Esophagus squamous epithelium (tissue), 5 donors: ENCODE results near the gene ABR. TPM values are rescaled to one million over a fixed set of nuclear protein-coding genes. Genes with fewer than 3 reads are reported as not detected.

Source experiments
- DNase-seq: peaks from one replicate; lab custom pipeline; 2025; lab: John Stamatoyannopoulos, UW
- H3K27ac ChIP-seq, 4 donors: fragments of 200-600 bp; sonication (generic); one replicate each; pipeline ENCODE4 v1.5.1; 2016 to 2019; ENCODE audit warnings: mild to moderate bottlenecking in 1 of 4
- H3K27me3 ChIP-seq, 4 donors: fragments of 200-600 bp; sonication (generic); 1 replicate in 3 of 4; 2 replicates in 1 of 4; pipeline versions ENCODE4 v1.5.1 to v1.6.0; 2017 to 2021; ENCODE audit warnings: antibody characterized with exemption in 1 of 4
- H3K36me3 ChIP-seq, 3 donors: fragments of 200-600 bp; sonication (generic); one replicate each; pipeline ENCODE4 v1.5.1; 2016 to 2019
- H3K4me1 ChIP-seq, 3 donors: fragments of 200-600 bp; sonication (generic); one replicate each; pipeline ENCODE4 v1.5.1; 2017 to 2019
- H3K4me3 ChIP-seq, 4 donors: fragments of 200-600 bp; sonication (generic); 1 replicate in 3 of 4; 2 replicates in 1 of 4; pipeline ENCODE4 v1.5.1; 2016 to 2019; ENCODE audit warnings: mild to moderate bottlenecking in 2 of 4, moderate library complexity in 1 of 4
- H3K9me3 ChIP-seq, 3 donors: fragments of 200-600 bp; sonication (generic); one replicate each; pipeline ENCODE4 v1.5.1; 2016 to 2019
- CTCF ChIP-seq, 6 experiments: fragments of 450-650 bp in 4 of 6; fragments of 200-600 bp in 2 of 6; sonication (generic) in 2 of 6; IDR thresholded peaks; one replicate each; pipeline ENCODE4 v1.5.1; 2016 to 2019; ENCODE audit warnings: antibody characterized with exemption in 6 of 6, mild to moderate bottlenecking in 4 of 6, moderate library complexity in 4 of 6
- POLR2A ChIP-seq, 4 donors: fragments of 450-650 bp; IDR thresholded peaks; one replicate each; pipeline ENCODE4 v1.6.1; 2017; ENCODE audit warnings: antibody characterized with exemption in 4 of 4, mild to moderate bottlenecking in 4 of 4, moderate library complexity in 3 of 4
- WGBS, 2 donors: methylation state at CpG; one replicate each; pipeline ENCODE4 v1.1.5; 2018; 5-methylcytosine and 5-hydroxymethylcytosine counted together
- intact Hi-C: fragments of 100-400 bp; cut with DNase I; formaldehyde crosslinking; loops from one replicate; pipeline ENCODE4 v1.15.0; 2022
- total RNA-seq, 4 donors: library from RNA; depleted of rRNA; stranded (reverse); fragments of >200 nt; gene quantifications; one replicate each; pipeline ENCODE4 v1.1.0, GENCODE V29; 2016
- donor health status: DM: yes; HTN: yes; CAD: no.

ABR gene
- total RNA-seq, 4 donors from 2014 or later = 62.1 to 248 (median 75.5) TPM

- TF ChIP-seq CTCF (IDR thresholded peaks at IDR 0.05) = no peak
- no peaks in the 10 kb centered on the region for H3K36me3 ChIP-seq
- WGBS, 2 donors = 61 to 83% methylated on average over 8 to 14 of the region's 14 CpGs
Measured at GRCh38 chr17:1181753-1182137, 2.0 kb upstream of the ABR start.

GRCh38 chr17:1180958-1181752, 1.4 kb upstream of the ABR start:
- no peak for DNase-seq
- no peak overlapping the region for H3K4me3 ChIP-seq
- peak overlapping the region in 2 of 4 donors; percentile 83 to 84 for H3K27ac ChIP-seq
- peaks cover 29 to 77% (median 38%) of the 10 kb centered on the region in 3 donors for H3K4me1 ChIP-seq
- 83% methylated on average over 2 of the region's 23 CpGs; no CpG with 5 or more reads in 1 of the 2 donors for WGBS, 2 donors
- H3K27me3 ChIP-seq = peaks cover 0 to 43% (median 0%) of the 10 kb centered on the region in 4 donors
- intact Hi-C loops = loop anchor here (5.0 kb wide), 1 partner anchor 54 kb away; no protein-coding TSS in a partner anchor
- TF ChIP-seq CTCF (IDR thresholded peaks at IDR 0.05) (no peak), POLR2A (IDR thresholded peaks at IDR 0.05) (no peak)
- no peaks in the 10 kb centered on the region for H3K36me3 ChIP-seq
- no peaks in the 10 kb centered on the region for H3K9me3 ChIP-seq

More at GRCh38 chr17:1181753-1182137, 2.0 kb upstream of the ABR start:
- Histone ChIP-seq H3K27ac (no peak overlapping the region), H3K4me1 (peaks cover 35 to 77% (median 43%) of the 10 kb centered on the region in 3 donors), H3K27me3 (peaks cover 0 to 43% (median 0%) of the 10 kb centered on the region in 4 donors), H3K9me3 (no peaks in the 10 kb centered on the region), H3K4me3 (no peak overlapping the region)
- intact Hi-C loops = loop anchor here (5.0 kb wide), 1 partner anchor 54 kb away; no protein-coding TSS in a partner anchor
- no peak for DNase-seq

GRCh38 chr17:1179112-1179817, 516 bp downstream of the ABR start:
- 0 to 15% methylated on average over 1 to 2 of the region's 69 CpGs for WGBS, 2 donors
- DNase-seq = no peak
- H3K4me1 ChIP-seq = peaks cover 29 to 79% (median 34%) of the 10 kb centered on the region in 3 donors

GRCh38 chr17:1177016-1177700, 2.6 kb downstream of the ABR start:
- no peak for DNase-seq
- H3K4me1 ChIP-seq = peaks cover 24 to 74% (median 34%) of the 10 kb centered on the region in 3 donors
- intact Hi-C loops = no loop called here

More at GRCh38 chr17:1179112-1179817, 516 bp downstream of the ABR start:
- no peaks in the 10 kb centered on the region for H3K9me3 ChIP-seq
- no peaks in the 10 kb centered on the region for H3K36me3 ChIP-seq
- intact Hi-C loops = no loop called here
- TF ChIP-seq POLR2A (IDR thresholded peaks at IDR 0.05) = no peak
- peak overlapping the region; percentile 60 to 84 (median 77) for H3K27ac ChIP-seq
- H3K4me3 ChIP-seq = peak overlapping the region; percentile 55 to 96 (median 78)
- H3K27me3 ChIP-seq = peaks cover 0 to 43% (median 0%) of the 10 kb centered on the region in 4 donors

More at GRCh38 chr17:1177016-1177700, 2.6 kb downstream of the ABR start:
- Histone ChIP-seq H3K27ac (peak overlapping the region in 2 of 4 donors; percentile 40 to 44), H3K9me3 (no peaks in the 10 kb centered on the region), H3K27me3 (peaks cover 0 to 38% (median 0%) of the 10 kb centered on the region in 4 donors), H3K36me3 (no peaks in the 10 kb centered on the region), H3K4me3 (peak overlapping the region in 1 of 4 donors; percentile 34)
- WGBS, 2 donors = 41 to 54% methylated on average over 5 to 8 of the region's 9 CpGs
- no peak for TF ChIP-seq CTCF (IDR thresholded peaks at IDR 0.05)
- TF ChIP-seq POLR2A (IDR thresholded peaks at IDR 0.05) = no peak
